AG20443 (cell line): ENCODE results near the gene RHOXF2.
"Not testable (repeated sequence)": the region's sequence is repeated elsewhere in the genome, so short reads cannot be mapped to it uniquely, and the experiment has no call there.

Source experiments
- DNase-seq: peaks from one replicate; pipeline ENCODE4 v3.0.0; 2012; ENCODE audit warnings: low spot score, mixed read lengths

Gene RHOXF2, protein sequence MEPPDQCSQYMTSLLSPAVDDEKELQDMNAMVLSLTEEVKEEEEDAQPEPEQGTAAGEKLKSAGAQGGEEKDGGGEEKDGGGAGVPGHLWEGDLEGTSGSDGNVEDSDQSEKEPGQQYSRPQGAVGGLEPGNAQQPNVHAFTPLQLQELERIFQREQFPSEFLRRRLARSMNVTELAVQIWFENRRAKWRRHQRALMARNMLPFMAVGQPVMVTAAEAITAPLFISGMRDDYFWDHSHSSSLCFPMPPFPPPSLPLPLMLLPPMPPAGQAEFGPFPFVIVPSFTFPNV

DNA sequence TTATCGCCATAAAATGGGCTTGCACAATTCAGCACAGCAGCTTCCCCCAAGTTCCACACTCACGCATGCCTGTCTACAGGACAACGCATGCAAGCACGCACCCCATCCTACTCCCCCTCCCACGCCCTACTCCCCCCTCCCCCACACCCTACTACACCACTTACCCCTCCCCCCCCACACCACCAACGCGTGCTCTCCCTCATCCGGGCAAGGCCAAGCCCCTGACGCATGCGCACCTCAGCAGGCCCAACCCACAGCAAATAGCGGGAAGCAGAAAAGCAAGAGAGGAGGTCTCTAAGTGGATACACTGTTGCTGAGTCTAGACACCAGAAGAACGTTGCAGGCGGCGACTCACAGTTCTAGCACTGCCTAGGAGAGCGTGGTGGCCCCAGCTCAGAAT lies at the start of gene RHOXF2:
Gene RHOXF2, plus strand, starts transcription at position 301 of the 400 bp plus-strand sequence. CDS start 138 bp downstream, outside the sequence.
- DNase-seq, result not testable (repeated sequence)

DNA sequence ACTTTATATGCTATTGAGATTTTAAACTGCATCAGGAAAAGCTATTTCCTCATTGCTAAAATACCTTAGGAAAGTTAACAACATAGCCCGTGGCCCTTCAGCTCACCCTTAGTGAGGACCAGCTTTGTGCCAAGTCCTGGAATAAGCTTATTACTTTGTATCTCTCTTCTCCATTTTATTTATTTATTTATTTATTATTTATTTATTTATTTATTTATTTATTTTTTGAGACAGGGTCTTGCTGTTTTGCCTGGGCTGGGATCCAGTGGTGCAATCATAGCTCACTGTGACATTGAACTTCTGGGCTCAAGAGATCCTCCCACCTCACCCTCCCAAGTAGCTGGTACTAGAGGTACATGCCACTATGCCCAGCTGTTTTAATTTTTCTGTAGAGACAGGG lies 49.0 kb upstream of the RHOXF2 start:
- DNase-seq, result no peak

DNA sequence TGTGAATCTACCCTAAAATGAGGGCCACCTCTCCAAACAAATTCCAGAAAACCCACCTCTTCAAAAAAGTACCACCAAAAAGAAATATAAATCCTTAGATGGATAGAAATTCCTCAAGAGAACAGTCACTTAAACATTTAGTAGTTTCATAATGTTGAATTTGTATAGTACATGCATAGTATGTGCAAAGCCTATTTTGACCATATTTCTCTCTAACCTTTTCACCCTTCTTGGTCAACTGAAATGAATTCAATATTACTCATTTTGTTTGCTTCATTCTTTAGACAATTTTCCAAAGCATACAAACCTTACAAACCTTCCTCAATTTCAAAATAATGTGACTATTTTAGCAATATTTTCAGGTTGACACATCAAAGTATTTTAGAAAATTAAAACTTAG lies 46.8 kb upstream of the RHOXF2 start:
- no peak for DNase-seq

DNA sequence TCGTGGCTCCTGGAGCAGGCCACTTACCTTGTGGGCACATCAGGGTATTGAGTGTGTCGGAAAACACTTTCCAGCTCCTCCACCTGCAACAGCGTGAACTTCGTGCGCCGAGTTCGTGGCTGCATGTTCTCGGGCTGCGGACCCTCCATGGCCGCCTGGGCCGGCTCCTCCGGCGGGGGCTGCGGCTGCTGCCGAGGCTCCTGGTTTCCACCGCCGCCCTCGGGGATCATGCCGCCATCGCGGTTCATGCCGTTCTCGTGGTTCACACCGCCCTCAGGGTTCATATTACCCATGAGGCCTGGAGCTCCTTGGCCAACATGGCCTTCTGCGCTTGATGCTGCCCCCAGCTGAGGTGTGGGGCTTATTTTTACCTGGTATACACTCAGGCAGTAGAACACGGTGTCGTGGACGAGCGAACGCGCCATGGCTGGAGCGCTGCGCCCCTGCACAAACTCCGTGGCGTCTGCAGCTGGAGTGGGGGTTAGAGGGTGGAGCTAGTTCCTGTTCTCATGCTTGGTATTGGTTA lies 42.9 kb upstream of the RHOXF2 start, which contains the start of gene RHOXF1:
Gene RHOXF1, minus strand, starts transcription at position 476 of the 526 bp plus-strand sequence. Its CDS starts 51 bp downstream, at position 425.
- DNase-seq, result no peak

DNA sequence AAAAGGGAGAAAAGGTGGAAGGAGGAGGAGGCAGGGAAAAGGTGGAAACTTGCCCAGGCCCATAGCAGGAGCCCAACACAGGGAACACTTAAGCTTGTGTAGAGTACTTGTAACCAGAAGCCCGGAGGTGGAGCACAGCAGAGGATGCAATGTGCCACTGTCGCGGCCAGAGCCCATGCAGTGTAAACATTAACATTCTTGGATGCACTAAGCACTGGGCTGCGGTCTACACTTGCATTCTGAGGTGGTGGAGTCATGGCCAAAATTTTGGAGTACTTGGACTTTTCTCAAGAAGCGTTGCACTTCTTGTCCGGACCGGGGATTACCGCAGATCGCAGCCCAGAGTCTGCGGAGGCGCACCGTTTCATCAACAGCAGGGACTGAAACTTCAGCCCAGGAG lies 38.2 kb upstream of the RHOXF2 start:
- DNase-seq, result no peak

DNA sequence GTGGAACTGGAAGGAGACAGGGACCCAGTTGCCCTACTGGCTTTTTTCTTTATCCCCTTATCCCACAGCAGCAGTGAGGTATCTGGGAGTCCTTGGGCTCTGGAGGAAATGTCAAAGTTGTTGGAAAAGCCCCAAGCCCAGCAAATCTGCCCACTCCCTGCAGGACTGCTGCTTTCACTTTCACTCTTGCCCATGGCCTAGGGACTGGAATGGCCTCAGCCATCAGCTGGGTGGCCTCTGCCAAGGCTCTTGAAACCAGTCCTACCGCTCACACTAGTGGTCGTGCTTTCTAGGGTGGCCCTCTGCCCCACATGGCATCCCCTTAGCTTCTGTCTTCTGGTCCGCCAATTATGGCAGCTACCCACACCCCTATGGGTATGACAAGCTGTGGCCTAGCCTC lies 33.0 kb upstream of the RHOXF2 start:
- DNase-seq, result peak; percentile 14

DNA sequence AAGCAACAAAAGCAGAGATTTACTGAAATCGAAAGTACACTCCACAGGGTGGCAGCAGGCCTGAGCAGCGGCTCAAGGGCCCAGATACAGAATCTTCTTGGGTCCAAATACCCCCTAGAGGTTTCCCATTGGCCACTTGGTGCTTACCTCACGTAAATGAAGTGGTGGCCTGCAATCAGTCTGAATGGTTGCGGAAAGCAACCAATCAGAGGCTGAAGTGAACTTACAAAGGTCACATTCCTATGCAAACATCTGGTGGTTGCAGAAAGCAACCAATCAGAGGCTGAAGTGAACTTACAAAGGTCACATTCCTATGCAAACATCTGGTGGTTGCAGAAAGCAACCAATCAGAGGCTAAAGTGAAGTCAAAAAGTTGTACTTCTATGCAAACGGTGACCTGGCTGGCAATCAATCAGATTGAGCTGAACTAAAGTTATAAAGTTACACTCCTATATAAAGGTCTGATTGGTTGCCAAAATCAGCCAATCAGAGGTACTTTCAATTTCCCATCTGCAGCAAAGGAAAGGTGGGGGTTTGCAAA lies 30.0 kb upstream of the RHOXF2 start:
- not testable (repeated sequence) for DNase-seq

DNA sequence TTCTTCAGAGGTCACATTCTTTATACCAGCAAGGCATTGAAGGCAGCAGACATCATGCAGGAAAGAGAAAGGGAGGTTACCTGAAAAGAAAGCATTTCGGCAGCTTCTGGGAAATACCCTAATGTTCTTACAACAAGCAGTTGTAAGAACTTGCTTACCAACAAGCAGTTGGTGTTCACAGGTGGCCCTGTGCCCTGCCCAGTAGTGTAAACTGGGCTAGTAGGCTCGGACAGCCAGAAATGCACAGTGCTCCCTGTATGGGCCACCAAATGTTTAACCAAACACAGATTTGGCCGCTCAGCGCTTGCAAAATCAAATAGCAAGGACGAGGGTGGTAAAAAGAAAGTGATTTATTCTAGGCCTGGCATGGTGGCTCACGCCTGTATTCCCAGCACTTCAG lies 22.3 kb upstream of the RHOXF2 start:
- no peak for DNase-seq

DNA sequence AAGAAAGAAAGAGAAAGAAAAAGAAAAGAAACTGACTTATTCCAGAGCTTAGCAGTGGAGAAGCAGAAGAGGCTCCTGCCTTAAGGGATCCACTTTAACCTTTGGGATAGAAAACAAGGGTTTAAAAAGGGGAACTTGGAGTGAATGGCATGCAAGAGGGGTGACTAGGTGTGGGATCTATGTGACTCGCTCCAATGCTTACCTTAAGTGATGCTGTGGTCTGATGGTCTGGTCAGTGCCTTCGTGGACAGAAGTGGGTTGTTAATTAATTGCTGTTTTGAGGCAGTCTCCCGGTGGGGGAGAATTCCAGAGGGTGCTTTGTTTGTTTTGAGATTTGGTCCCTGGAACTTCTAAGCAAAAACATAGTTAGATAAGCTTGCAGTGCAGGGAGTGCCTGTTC lies 21.6 kb upstream of the RHOXF2 start:
- no peak for DNase-seq

DNA sequence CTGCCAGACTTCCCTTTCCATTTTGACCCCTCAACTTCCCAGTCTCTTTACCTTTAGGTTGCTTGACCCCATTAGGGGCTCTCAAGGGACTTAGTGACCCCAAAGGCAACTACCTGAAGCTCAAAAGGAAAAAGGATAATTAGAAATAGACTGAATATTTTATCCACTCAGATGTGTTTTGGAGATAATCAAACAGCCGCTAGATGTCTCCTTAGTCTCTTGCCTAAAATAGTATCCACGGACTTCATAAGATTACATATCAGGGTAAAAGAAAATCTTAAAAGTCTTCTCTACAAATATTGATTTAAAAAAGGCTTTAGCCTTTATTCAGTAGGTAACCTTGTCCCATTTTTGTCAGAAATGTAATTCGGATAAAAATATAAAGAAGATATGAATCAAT lies 21.0 kb upstream of the RHOXF2 start:
- no peak for DNase-seq

DNA sequence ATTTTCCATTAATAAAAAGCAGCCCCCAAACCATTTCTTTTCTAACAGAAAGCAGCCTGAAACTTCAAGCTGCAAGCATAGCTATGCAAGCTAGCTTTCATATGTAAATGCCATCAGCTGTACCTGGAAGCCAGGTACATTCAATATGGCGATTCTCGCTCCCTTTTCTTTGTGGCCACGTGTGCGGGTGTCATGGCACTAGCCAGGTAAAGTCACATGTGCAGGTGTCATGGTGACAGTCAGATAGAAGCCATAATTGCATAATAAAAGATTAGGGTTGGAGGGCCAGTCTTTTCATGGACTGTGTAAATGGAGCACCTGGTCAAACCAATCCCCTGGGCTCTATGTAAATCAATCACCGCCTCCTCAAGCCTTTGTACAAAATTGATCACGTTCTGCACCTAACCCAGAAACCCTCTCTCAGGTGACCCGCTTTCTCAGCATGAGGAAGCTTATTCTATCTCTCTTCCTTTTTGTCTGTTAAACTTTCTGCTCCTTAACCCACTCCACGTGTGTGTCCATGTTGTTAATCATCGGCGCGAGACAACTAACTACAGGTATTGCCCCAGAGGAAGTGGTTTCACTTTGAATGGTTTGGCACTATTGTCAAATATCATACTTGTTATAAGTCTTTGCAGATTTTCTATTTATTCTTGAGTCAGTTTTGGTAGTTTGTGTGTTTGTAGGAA lies 18.0 kb upstream of the RHOXF2 start:
- DNase-seq, result no peak

DNA sequence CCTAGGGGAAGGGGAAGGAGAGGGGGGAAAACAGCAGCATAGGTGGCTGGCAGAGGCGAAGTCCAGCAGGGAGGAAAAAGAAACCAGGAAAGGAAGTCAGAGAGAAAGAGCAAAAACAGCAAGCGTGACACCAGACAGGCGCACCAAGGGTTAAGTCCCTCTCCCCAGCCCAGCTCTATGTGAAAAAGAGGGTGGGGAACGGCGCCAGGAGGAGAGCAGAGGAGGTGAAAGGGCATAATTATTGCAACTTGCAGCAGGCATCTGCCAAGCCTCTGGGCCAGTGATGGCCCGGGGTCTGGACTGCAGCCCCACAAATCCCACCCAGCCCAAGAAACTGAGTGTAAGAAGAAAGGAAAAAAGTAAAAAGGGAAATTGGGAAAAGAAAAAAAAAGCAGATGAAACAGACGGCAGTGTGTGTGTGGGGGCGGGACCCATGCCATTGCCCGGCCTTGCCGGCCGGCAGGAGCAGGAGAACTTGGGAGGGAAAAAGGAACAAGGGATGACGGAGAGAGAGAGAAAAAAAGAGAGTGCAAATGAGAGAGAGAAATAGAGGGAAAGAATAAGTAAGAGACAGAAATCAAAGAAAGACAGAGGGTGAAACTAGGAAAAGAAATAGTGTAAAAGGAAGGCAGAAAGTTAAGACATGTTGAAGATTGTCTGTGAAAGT lies 14.1 kb upstream of the RHOXF2 start:
- peak; percentile 13 for DNase-seq

DNA sequence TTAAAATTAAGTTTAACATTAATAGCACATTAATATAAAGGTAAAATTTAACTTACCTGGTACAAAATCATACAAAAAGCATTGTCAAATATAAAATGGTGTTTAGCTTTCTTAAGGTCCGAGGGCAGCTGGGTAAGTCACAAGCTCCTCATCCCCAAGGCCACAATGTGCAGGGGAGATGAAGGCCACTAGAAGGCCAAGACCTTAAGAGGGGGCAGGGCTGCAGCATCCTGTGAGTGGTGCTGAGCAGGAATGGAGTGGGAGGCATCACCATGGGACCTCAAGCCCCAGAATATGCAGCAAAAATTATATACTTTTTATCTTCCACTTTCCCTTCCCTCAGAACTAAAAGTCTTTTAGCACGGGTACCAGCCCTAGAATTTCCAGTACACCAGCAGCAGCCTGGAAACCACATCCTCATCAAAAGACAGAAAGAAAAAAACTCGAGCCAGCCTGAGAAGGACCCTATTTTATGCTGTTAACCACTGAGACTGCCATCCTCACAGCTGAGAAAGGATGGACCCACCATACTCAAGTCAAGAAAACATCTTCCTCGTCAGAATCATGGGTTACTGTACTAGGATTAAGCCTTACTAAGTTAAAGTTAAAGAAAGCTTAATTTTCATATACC lies 13.0 kb upstream of the RHOXF2 start:
- DNase-seq, result no peak

DNA sequence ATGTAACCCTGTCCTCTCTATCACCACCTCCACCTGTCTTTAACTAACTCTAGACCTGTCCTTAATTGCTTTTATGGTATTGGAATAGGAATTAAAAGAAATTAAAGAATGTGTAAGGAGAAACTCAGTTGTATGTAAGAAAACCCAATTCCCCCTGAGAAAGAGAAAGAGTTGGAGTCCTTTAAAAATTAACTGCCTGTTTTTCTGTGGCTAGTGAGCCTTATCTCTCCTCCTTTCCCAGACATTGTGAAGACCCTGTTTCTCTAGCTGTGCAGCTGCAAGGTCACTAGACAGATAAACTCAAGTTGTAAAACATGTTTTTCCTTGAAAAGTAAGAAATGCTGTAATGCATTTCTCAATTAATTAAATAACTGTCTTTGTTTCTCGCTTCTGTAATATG lies 12.1 kb upstream of the RHOXF2 start:
- DNase-seq, result not testable (repeated sequence)

DNA sequence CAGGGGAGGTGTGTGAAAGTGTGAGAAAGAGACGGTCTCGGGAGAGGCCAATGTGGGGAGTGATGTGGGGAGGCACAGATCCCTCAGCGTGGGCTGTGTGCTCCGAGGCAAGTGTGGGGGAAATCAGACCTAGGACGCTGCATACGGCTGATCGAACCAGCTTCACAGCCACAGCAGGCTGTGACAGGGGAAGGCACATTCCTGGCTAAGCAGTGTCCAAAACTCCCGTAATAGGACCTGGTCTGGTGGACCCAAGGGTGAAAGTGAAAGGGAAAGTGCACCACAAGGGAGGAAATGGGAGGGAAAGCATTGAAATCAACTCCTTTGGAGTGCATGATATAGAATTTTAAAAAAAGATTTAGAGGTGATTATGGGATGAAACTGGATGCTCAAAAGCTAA lies 10.9 kb upstream of the RHOXF2 start:
- DNase-seq, result no peak

DNA sequence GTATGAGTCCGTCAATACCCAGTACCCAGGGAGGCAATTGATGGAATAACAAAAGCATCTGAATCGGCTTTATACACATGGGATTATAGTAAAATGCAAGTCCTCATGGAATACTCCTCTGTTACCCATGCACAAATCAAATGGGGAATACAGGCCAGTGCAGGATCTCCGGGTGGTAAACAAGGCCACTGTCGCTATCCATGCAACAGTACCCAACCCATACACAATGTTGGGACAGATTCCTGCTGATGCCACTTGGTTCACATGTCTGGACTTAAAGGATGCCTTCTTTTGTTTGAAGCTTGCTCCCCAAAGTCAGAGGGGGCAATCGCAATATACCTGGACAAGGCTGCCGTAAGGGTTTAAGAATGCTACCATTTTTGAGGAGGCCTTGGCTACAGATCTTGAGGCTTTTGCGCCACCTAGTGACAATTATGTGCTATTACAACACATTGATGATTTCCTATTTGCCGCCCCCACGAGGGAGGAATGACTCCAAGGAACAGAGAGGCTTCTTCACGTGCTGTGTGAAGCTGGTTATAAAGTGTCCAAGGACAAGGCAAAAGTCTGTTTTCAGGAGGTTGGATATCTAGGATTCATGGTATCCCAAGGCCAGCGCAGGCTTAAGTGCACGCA lies 8.2 kb upstream of the RHOXF2 start:
- DNase-seq, result not testable (repeated sequence)

DNA sequence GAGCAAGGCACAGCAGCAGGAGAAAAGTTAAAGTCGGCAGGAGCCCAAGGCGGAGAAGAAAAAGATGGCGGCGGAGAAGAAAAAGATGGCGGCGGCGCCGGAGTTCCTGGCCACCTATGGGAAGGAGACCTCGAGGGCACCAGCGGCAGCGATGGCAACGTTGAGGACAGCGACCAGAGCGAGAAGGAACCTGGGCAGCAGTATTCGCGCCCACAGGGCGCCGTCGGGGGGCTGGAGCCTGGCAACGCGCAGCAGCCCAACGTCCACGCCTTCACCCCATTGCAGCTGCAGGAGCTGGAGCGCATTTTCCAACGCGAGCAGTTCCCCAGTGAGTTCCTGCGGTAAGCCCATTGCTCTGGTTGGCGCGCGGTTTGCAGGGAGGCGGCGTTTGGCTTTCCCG lies 673 bp downstream of the RHOXF2 start:
- not testable (repeated sequence) for DNase-seq

DNA sequence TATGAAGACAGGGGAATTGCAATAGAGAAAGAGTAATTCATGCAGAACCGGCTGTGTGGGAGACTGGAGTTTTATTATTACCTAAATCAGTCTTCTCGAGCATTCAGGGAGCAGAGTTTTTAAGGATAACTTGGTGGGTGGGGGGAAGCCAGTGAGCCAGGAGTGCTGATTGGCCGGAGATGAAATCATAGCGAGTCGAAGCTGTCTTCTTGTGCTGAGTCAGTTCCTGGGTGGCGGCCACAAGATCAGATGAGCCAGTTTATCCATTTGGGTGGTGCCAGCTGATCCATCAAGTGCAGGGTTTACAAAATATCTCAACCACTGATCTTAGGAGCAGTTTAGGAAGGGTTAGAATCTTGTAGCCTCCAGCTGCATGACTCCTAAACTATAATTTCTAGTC lies 34.8 kb downstream of the RHOXF2 start:
- DNase-seq, result not testable (repeated sequence)

DNA sequence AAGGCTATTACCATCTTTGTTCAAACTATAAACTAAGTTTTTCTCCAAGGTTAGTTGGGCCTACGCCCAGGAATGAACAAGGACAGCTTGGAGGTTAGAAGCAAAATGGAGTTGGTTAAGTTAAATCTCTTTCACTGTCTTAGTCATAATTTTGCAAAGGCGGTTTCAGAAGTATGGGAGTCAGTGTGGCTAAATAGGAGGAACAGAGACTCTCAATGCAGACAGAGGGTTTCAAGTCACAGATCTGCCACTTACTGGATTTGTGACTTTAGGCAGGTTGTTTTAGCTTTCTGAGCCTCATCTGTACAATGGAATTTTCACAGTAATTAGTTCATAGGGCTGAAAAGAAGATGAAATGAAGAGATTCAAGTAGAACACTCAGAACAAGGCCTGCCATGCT lies 35.3 kb downstream of the RHOXF2 start:
- DNase-seq, result not testable (repeated sequence)

DNA sequence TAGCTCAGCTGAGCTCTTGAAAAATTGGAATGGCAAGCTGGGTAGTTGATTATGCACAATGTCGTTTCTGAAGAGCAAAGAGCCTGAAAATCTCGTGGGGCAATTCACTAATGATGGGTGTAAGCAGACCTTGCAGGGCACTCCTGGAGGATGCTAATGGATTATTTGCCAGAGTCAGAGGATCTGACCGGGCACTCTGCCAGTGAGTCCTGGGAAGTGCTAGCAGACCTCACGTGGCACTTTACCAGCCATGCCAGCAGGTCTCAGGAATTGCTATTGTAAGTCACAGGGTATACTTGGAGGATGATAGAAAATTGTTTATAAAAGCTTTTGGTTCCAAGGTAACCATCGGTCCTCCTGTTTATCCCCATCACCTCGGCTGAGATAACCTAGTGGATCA lies 37.4 kb downstream of the RHOXF2 start:
- not testable (repeated sequence) for DNase-seq

DNA sequence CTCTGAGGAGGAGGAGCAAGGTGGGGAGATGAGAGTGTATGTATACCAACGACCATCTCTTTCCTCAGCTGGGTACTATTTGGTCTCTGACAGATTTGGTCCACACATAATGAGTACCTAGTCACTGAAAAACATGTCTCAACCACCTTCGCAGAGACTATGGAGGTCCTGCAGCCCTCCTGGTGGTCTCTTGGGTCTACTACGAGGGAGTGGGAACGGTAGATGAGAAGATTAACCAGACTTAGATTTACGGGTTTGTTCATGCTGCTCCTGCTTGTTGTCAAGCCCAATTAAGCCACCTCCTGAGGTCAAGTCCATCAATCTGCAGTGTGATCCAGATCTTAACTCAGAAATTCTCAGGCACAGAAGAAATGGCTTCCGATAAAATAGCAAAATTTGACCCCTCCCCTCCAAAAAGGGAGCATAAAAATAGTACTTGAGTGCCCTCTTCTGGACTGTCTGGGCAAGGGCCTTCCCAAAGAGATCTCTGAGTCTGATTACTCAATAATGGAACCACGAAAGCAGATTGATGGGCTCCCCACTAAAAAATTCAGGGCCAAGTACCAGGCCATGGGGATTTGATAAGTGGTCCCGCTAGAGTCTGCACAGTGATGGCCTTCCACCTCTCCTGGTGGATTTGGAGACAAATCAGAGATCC lies 38.3 kb downstream of the RHOXF2 start:
- not testable (repeated sequence) for DNase-seq
